ENCODE results near the gene IGSF21.
A peak's percentile ranks its signal among the peaks of the same experiment; 100 is the strongest.

IGSF21 gene

GRCh38 chr1:18217398-18218043 lies 109.9 kb downstream of the IGSF21 start:
- peak; percentile 24 for DNase-seq (ENCODE audit: low spot score)

- DNase-seq (ENCODE audit: low spot score), result no peak
These were observed 122.0 kb downstream of the IGSF21 start for GRCh38 chr1:18229625-18230024.

- no peak for DNase-seq (ENCODE audit: low spot score)
These were observed 122.7 kb downstream of the IGSF21 start for GRCh38 chr1:18230321-18230720.

GRCh38 chr1:18230840-18231239 lies 123.2 kb downstream of the IGSF21 start:
- DNase-seq (ENCODE audit: low spot score), result no peak

GRCh38 chr1:18232052-18232451 lies 124.5 kb downstream of the IGSF21 start:
- no peak for DNase-seq (ENCODE audit: low spot score)

GRCh38 chr1:18233176-18233864 lies 125.7 kb downstream of the IGSF21 start:
- DNase-seq (ENCODE audit: low spot score), result no peak

- DNase-seq (ENCODE audit: low spot score), result peak; percentile 55
These were observed 127.2 kb downstream of the IGSF21 start for GRCh38 chr1:18234790-18235242.

- no peak for DNase-seq (ENCODE audit: low spot score)
These were observed 129.8 kb downstream of the IGSF21 start for GRCh38 chr1:18237371-18237770.

- DNase-seq (ENCODE audit: low spot score), result no peak
These were observed 130.6 kb downstream of the IGSF21 start for GRCh38 chr1:18238190-18238589.

- no peak for DNase-seq (ENCODE audit: low spot score)
These were observed 132.1 kb downstream of the IGSF21 start for GRCh38 chr1:18239671-18240070.

- no peak for DNase-seq (ENCODE audit: low spot score)
These were observed 133.3 kb downstream of the IGSF21 start for GRCh38 chr1:18240906-18241305.

GRCh38 chr1:18241891-18242290 lies 134.3 kb downstream of the IGSF21 start:
- no peak for DNase-seq (ENCODE audit: low spot score)

- DNase-seq (ENCODE audit: low spot score), result no peak
These were observed 136.0 kb downstream of the IGSF21 start for GRCh38 chr1:18243503-18244175.

GRCh38 chr1:18244762-18245161 lies 137.2 kb downstream of the IGSF21 start:
- no peak for DNase-seq (ENCODE audit: low spot score)

- no peak for DNase-seq (ENCODE audit: low spot score)
These were observed 138.0 kb downstream of the IGSF21 start for GRCh38 chr1:18245647-18246046.

- DNase-seq (ENCODE audit: low spot score), result no peak
These were observed 138.9 kb downstream of the IGSF21 start for GRCh38 chr1:18246543-18246942.

GRCh38 chr1:18247151-18247550 lies 139.6 kb downstream of the IGSF21 start:
- no peak for DNase-seq (ENCODE audit: low spot score)

- no peak for DNase-seq (ENCODE audit: low spot score)
These were observed 142.0 kb downstream of the IGSF21 start for GRCh38 chr1:18249631-18250030.

- no peak for DNase-seq (ENCODE audit: low spot score)
These were observed 145.5 kb downstream of the IGSF21 start for GRCh38 chr1:18253093-18253492.

- peak; percentile 56 for DNase-seq (ENCODE audit: low spot score)
These were observed 149.0 kb downstream of the IGSF21 start for GRCh38 chr1:18256282-18257235.

- DNase-seq (ENCODE audit: low spot score), result no peak
These were observed 150.2 kb downstream of the IGSF21 start for GRCh38 chr1:18257778-18258177.

GRCh38 chr1:18261891-18262290 lies 154.3 kb downstream of the IGSF21 start:
- DNase-seq (ENCODE audit: low spot score), result no peak

All from GM03348 (cell line).